WTC11 (cell line): ENCODE data around the gene HAGHL. TPM values are rescaled to one million over a fixed set of nuclear protein-coding genes. Genes with fewer than 3 reads are reported as not detected.

Experiments used
- ATAC-seq: fragments of 200-7000 bp; cut with Tn5 transposase; 2 replicates; pipeline ENCODE4 v1.10.0; 2021; ENCODE audit warnings: mild to moderate bottlenecking, moderate library complexity
- CTCF ChIA-PET: fragments of 300-600 bp; sonication (Branson Sonifier 250); formaldehyde crosslinking; loops from one replicate; lab custom pipeline; 2021; ENCODE audit warnings: antibody characterized with exemption; lab: Charles Lee
- POLR2A ChIA-PET: fragments of 350-600 bp; sonication (Branson Sonifier 250); formaldehyde crosslinking; loops from one replicate; lab custom pipeline; 2021; ENCODE audit warnings: antibody characterized with exemption; lab: Charles Lee
- DNase-seq: peaks from one replicate; pipeline ENCODE4 v3.0.0; 2021; ENCODE audit warnings: low spot score
- H3K27ac Mint-ChIP-seq: 2 replicates; pipeline ENCODE4 v1.8.0; 2021; ENCODE audit warnings: mixed read lengths
- H3K27me3 Mint-ChIP-seq: 2 replicates; pipeline ENCODE4 v1.8.0; 2021; ENCODE audit warnings: low read depth, mild to moderate bottlenecking, moderate library complexity, mixed read lengths
- H3K36me3 Mint-ChIP-seq: 2 replicates; pipeline ENCODE4 v1.8.0; 2021; ENCODE audit warnings: mixed read lengths
- H3K4me1 Mint-ChIP-seq: 2 replicates; pipeline ENCODE4 v1.8.0; 2022; ENCODE audit warnings: mixed read lengths
- H3K4me3 Mint-ChIP-seq: 2 replicates; pipeline ENCODE4 v1.8.0; 2021; ENCODE audit warnings: mild to moderate bottlenecking, moderate library complexity, mixed read lengths
- H3K9me3 Mint-ChIP-seq: 2 replicates; pipeline ENCODE4 v1.8.0; 2021; ENCODE audit warnings: mixed read lengths
- AFF4 ChIP-seq: sonication (generic); formaldehyde crosslinking; IDR thresholded peaks from 2 replicates; pipeline ENCODE4 v1.8.1; 2023; ENCODE audit warnings: mild to moderate bottlenecking, missing genetic modification reagents, borderline replicate concordance
- AR ChIP-seq: fragments of 250-450 bp; sonication (Bioruptor Pico); IDR thresholded peaks from 2 replicates; pipeline ENCODE4 v1.9.0; 2021; ENCODE audit warnings: mild to moderate bottlenecking
- E2F1 ChIP-seq: sonication (generic); formaldehyde crosslinking; IDR thresholded peaks from 2 replicates; pipeline ENCODE4 v1.8.0; 2022; ENCODE audit warnings: mild to moderate bottlenecking, missing genetic modification reagents
- GABPB1 ChIP-seq: sonication (generic); formaldehyde crosslinking; IDR thresholded peaks from 2 replicates; pipeline ENCODE4 v1.8.1; 2023; ENCODE audit warnings: mild to moderate bottlenecking, missing genetic modification reagents
- GTF2I ChIP-seq: fragments of 250-450 bp; sonication (Bioruptor Pico); conservative IDR thresholded peaks from 2 replicates; pipeline ENCODE4 v1.4.0; 2021; ENCODE audit warnings: mild to moderate bottlenecking
- NFE2L1 ChIP-seq: sonication (generic); formaldehyde crosslinking; IDR thresholded peaks from 2 replicates; pipeline ENCODE4 v1.8.1; 2023; ENCODE audit warnings: missing genetic modification reagents
- PRRX2 ChIP-seq: fragments of 250-450 bp; sonication (Bioruptor Pico); IDR thresholded peaks from 2 replicates; pipeline ENCODE4 v1.8.0; 2021; ENCODE audit warnings: mild to moderate bottlenecking
- SP1 ChIP-seq: sonication (generic); formaldehyde crosslinking; conservative IDR thresholded peaks from 2 replicates; pipeline ENCODE4 v1.8.1; 2022; ENCODE audit warnings: missing genetic modification reagents
- ZBTB21 ChIP-seq: sonication (generic); formaldehyde crosslinking; IDR thresholded peaks from 2 replicates; pipeline ENCODE4 v1.8.1; 2023; ENCODE audit warnings: mild to moderate bottlenecking, missing genetic modification reagents, borderline replicate concordance
- ZNF396 ChIP-seq: fragments of 250-450 bp; sonication (Bioruptor Pico); IDR thresholded peaks from 2 replicates; pipeline ENCODE4 v1.8.0; 2021; ENCODE audit warnings: mild to moderate bottlenecking, moderate library complexity, borderline replicate concordance
- ZNF423 ChIP-seq: fragments of 250-450 bp; sonication (Bioruptor Pico); IDR thresholded peaks from 2 replicates; pipeline ENCODE4 v2.1.2; 2022; ENCODE audit warnings: mild to moderate bottlenecking, moderate library complexity
- total RNA-seq: library from RNA; stranded (reverse); gene quantifications from 3 replicates; pipeline ENCODE4 v1.2.3, GENCODE V29; 2021
- TF ChIP-seq, protein P1 (sequence below): sonication (generic); formaldehyde crosslinking; IDR thresholded peaks from 2 replicates; pipeline ENCODE4 v1.8.0; 2022; ENCODE audit warnings: mild to moderate bottlenecking, missing genetic modification reagents
- TF ChIP-seq, protein P2 (sequence below): sonication (generic); formaldehyde crosslinking; IDR thresholded peaks from 2 replicates; pipeline ENCODE4 v1.8.1; 2022; ENCODE audit warnings: low read depth, mild to moderate bottlenecking, moderate library complexity, missing genetic modification reagents, borderline replicate concordance

Gene HAGHL
- total RNA-seq, 1 experiment from 2014 or later, result 41.7 TPM

DNA sequence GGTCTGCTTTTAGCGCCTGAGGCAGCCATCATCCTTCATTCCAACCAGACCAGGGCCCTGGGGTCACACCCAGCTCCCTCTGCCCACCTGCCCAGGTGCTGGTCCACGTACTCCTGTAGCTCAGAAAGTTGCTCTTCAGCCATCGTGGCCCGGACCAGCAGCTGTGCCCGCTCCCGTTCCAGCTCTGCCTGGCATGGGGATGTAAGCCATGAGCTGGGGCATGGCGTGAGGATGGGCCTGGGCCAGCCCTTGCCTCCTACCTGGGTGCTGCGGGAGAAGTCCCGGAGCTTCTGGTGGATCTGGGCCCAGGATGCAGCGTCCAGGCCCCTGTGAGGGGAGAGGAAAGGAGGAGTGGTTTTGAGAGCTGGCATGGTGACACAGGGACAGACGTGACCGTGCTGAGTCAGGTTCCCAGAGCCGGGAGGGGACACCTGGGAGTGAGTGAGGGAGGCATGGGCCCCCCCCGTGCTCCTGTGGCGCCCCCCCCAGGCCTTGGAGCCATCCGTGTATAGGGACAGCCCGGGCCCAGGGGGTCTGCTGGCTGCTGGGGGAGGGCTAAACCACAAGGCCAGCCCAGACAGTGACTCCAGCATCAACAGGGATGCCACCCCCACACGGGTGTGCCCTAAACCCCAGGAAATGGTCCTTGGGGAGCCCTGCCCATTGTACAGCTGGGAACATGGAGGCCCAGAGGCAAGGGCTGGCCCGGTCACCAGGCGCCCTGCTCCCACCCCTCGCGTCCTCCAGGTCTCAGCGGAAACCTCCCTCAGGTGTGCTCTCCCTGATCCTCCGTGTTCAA, 3.9 kb upstream of the HAGHL start:
- no peak overlapping the region for H3K27ac Mint-ChIP-seq
- H3K9me3 Mint-ChIP-seq, result no peaks in the 10 kb centered on the region
- POLR2A ChIA-PET, result no interaction called here
- CTCF ChIA-PET, result interaction anchor here (2.6 to 6.9 kb wide), 3 partner anchors 9 to 18 kb away, joined by 19 to 90 read pairs (median 28); partner anchors contain the start of genes CIAO3 and METRN
- DNase-seq, result no peak
- H3K4me3 Mint-ChIP-seq, result no peak overlapping the region
- no peak for ATAC-seq
- H3K4me1 Mint-ChIP-seq, result peaks cover 9% of the 10 kb centered on the region
- H3K36me3 Mint-ChIP-seq, result no peaks in the 10 kb centered on the region; the same call in 1 of the 2 replicates
- TF ChIP-seq GABPB1, result no peak
- no peak for TF ChIP-seq GTF2I (CRISPR knock-in tag)
- TF ChIP-seq, protein P1, sequence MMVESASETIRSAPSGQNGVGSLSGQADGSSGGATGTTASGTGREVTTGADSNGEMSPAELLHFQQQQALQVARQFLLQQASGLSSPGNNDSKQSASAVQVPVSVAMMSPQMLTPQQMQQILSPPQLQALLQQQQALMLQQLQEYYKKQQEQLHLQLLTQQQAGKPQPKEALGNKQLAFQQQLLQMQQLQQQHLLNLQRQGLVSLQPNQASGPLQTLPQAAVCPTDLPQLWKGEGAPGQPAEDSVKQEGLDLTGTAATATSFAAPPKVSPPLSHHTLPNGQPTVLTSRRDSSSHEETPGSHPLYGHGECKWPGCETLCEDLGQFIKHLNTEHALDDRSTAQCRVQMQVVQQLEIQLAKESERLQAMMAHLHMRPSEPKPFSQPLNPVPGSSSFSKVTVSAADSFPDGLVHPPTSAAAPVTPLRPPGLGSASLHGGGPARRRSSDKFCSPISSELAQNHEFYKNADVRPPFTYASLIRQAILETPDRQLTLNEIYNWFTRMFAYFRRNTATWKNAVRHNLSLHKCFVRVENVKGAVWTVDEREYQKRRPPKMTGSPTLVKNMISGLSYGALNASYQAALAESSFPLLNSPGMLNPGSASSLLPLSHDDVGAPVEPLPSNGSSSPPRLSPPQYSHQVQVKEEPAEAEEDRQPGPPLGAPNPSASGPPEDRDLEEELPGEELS (CRISPR knock-in tag), result no peak
- TF ChIP-seq E2F1 (CRISPR knock-in tag), result no peak
- TF ChIP-seq ZBTB21 (CRISPR knock-in tag), result no peak
- no peak for TF ChIP-seq ZNF396 (CRISPR knock-in tag)
- H3K27me3 Mint-ChIP-seq, result peaks cover 9% of the 10 kb centered on the region

- Mint-ChIP-seq H3K36me3 (no peaks in the 10 kb centered on the region; the same call in 1 of the 2 replicates), H3K27ac (no peak overlapping the region), H3K4me1 (peaks cover 9% of the 10 kb centered on the region), H3K27me3 (peaks cover 9% of the 10 kb centered on the region), H3K9me3 (no peaks in the 10 kb centered on the region), H3K4me3 (no peak overlapping the region)
- ChIA-PET CTCF (interaction anchor here (0.8 to 6.9 kb wide), 2 partner anchors 9 to 10 kb away, joined by 4 to 90 read pairs; partner anchors contain the start of gene METRN), POLR2A (no interaction called here)
- ATAC-seq (no peak), DNase-seq (no peak)
- no peak for TF ChIP-seq PRRX2 (CRISPR knock-in tag)
- TF ChIP-seq AFF4 (CRISPR knock-in tag), result no peak
Observed at GRCh38 chr16:723695-724094, 3.2 kb upstream of the HAGHL start.

GRCh38 chr16:724188-725040, 2.5 kb upstream of the HAGHL start:
- ChIA-PET CTCF (interaction anchor here (0.8 to 6.9 kb wide), 2 partner anchors 9 to 11 kb away, joined by 4 to 90 read pairs; partner anchors contain the start of gene METRN), POLR2A (interaction anchor here (0.6 kb wide), 1 partner anchor 13 kb away, joined by 3 read pairs; no protein-coding TSS in a partner anchor)
- H3K27ac Mint-ChIP-seq, result no peak overlapping the region
- H3K4me1 Mint-ChIP-seq, result peaks cover 4% of the 10 kb centered on the region
- no peaks in the 10 kb centered on the region; the same call in 1 of the 2 replicates for H3K36me3 Mint-ChIP-seq
- DNase-seq (no peak), ATAC-seq (no peak)
- H3K4me3 Mint-ChIP-seq, result no peak overlapping the region
- peaks cover 2% of the 10 kb centered on the region; the same call in 1 of the 2 replicates for H3K27me3 Mint-ChIP-seq
- no peaks in the 10 kb centered on the region for H3K9me3 Mint-ChIP-seq
- TF ChIP-seq NFE2L1 (CRISPR knock-in tag) (no peak), ZNF423 (CRISPR knock-in tag) (no peak), AR (CRISPR knock-in tag) (no peak), SP1 (CRISPR knock-in tag) (no peak), ZBTB21 (CRISPR knock-in tag) (no peak)
- TF ChIP-seq, protein P2, sequence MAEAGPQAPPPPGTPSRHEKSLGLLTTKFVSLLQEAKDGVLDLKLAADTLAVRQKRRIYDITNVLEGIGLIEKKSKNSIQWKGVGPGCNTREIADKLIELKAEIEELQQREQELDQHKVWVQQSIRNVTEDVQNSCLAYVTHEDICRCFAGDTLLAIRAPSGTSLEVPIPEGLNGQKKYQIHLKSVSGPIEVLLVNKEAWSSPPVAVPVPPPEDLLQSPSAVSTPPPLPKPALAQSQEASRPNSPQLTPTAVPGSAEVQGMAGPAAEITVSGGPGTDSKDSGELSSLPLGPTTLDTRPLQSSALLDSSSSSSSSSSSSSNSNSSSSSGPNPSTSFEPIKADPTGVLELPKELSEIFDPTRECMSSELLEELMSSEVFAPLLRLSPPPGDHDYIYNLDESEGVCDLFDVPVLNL (CRISPR knock-in tag), result no peak
